ENCODE measurements around the gene RGL3.
"Not testable (repeated sequence)": the region's sequence is repeated elsewhere in the genome, so short reads cannot be mapped to it uniquely, and the experiment has no call there.

The RGL3 gene, protein sequence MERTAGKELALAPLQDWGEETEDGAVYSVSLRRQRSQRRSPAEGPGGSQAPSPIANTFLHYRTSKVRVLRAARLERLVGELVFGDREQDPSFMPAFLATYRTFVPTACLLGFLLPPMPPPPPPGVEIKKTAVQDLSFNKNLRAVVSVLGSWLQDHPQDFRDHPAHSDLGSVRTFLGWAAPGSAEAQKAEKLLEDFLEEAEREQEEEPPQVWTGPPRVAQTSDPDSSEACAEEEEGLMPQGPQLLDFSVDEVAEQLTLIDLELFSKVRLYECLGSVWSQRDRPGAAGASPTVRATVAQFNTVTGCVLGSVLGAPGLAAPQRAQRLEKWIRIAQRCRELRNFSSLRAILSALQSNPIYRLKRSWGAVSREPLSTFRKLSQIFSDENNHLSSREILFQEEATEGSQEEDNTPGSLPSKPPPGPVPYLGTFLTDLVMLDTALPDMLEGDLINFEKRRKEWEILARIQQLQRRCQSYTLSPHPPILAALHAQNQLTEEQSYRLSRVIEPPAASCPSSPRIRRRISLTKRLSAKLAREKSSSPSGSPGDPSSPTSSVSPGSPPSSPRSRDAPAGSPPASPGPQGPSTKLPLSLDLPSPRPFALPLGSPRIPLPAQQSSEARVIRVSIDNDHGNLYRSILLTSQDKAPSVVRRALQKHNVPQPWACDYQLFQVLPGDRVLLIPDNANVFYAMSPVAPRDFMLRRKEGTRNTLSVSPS

GRCh38 chr19:11418549-11419506, at the start of gene RGL3:
TSS of gene RGL3 (minus strand) at chr19:11419314. CDS start at chr19:11419278, 36 bp downstream.
- peak; percentile 44 for DNase-seq

GRCh38 chr19:11468266-11468845, 49.2 kb upstream of the RGL3 start:
- DNase-seq = not testable (repeated sequence)

DNA sequence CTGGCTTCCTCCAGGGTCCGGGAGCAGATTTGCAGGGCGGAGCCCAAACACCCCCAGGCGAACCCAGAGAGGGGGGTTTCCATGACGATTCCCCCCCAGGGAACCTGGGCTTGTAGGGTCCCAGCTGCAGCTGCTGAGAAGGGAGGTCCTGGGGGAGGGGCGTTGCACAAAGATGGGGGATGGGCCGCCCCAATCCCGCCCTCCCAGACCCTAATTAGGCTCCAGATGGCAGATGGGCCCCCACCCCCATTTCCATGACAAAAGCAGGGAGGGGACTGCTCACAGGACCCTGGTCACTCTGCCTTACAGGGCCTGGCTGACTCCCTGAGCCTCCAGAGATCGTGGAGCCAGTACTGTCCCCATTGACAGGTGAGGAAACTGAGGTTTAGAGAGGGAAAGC, 46.5 kb upstream of the RGL3 start:
- no peak for DNase-seq

GRCh38 chr19:11464333-11465265, 45.5 kb upstream of the RGL3 start:
- no peak for DNase-seq

DNA sequence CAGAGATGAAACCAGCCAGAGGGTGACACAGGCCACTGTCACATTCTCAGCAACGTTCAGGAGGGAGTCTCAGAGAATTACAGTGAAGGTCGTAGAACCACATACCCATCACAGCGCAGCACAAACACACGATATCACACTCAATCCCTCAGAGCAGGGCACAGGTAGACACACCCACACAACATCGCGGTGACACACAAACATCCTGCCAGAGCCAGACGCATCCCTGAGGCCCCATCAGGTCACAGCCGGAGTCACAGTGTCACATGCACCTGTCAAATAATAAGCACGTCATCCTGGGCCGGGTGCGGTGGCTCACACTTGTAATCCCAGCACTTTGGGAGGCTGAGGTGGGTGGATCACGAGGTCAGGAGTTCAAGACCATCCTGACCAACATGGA, 44.3 kb upstream of the RGL3 start:
- DNase-seq = no peak

GRCh38 chr19:11461453-11461852, 42.3 kb upstream of the RGL3 start:
- no peak for DNase-seq

GRCh38 chr19:11460207-11460606, 41.1 kb upstream of the RGL3 start:
- DNase-seq = no peak

GRCh38 chr19:11458912-11459311, 39.8 kb upstream of the RGL3 start:
- DNase-seq = not testable (repeated sequence)

DNA sequence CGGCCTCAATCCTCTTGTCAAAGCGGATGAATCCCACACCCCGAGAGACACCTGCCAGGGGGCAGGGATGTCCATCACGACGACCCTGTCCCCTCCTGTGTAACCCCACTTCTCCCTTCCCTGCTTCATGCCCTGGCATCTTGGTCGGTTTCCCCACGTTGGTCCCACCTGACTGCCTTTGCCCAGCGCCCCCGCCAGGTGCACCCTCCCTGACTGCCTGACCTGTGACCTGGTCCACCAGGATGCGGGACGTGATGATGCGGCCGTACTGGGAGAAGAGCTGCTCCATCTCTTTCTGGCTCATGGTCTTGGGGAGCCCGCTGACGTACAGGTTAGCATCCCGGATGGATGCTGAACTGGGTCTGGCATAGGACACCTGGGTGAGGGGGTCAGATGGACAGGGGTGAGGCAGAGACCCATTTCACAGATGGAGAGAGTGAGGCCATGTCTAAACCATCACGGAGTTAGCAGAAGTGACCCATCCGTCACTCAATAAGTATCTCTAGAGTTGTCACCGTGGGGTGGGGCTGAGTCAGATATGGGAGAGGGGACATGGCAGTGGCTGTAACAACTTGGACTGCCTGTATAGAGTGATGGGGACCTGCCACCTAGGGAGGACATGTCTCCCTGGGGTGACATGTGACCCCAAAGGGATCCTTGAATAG, 39.3 kb upstream of the RGL3 start:
- DNase-seq = no peak

GRCh38 chr19:11457831-11458230, 38.7 kb upstream of the RGL3 start:
- DNase-seq = no peak

DNA sequence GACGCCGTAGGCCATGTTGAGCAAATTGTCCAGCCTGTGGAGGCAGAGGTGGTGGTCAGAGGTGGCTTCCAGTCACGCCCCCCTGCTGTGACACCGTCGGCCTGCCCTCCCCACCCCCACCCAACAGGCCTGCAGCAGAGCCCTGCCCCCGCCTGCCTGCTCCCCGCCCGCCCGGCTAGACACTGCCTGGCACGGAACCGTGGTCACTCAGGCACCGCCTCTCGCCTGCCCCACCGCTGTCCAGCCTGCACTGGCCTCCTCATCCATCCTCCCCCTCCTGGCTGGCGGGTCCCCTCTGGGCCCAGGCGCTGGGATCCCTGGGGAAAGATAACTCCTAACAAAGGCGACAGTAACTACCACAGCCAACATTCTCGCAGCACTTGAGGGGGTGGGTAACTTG, 38.0 kb upstream of the RGL3 start:
- no peak for DNase-seq

DNA sequence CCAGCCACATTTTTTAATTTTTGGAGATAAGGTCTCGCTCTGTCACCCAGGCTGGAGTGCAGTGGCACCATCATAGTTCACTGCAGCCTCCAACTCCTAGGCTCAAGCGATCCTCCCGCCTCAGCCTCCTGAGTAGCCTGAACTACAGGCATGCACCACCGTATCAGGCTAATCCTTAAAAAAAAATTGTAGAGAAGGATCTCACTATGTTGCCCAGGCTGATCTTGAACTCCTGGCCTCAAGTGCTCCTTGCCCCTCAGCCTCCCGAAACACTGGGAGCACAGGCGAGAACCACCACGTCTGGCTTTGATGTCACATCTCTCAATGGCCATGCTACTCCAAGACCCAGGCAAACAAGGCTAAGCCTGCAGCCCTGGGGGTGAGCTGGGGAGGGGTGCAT, 37.5 kb upstream of the RGL3 start:
- DNase-seq = no peak

GRCh38 chr19:11455233-11455554, 36.1 kb upstream of the RGL3 start:
- DNase-seq = not testable (repeated sequence)

DNA sequence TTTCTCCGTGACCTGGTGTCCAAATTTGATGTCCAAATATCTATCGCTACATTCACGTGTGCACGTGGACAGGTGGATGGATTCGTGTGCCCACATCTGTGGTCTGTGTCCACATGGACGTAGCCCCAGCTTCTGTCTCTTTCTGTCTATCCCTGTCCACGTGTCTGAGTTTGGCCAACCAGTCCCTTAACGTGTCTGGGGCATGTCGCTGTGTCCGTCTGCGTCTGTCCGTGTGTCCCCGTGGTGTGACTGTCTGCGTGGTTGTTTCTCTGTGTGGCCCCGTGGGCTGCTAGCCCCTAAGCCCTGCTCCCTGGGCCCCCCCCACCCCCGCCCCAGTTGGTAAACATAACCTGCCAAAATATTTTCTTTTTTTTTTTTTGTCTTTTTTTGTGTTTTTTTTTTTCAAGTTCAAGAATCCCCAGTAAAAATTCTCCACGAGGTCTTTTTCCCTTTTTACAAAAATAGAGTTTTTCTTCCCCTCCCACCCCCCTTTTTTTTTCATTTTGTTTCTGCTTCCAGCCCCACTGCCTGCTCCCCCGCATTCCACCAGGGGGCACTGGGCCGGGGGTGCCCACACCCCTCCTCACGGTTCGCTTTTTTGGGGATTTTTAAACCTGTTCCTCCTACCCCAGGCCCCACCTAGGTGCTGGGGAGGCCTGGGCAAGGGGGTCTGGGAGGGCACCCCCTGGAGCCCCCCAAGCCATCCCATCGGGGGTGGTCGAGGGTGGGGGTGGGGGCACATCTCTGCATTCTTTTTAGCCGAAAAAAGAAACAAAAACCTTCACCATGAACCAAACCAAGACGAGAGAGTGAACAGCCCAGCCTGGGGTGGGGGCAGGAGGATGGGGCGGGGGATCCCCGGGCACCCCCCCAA, 34.6 kb upstream of the RGL3 start:
- DNase-seq = no peak

GRCh38 chr19:11452620-11453310, 33.7 kb upstream of the RGL3 start:
- no peak for DNase-seq

GRCh38 chr19:11451871-11452619, 32.9 kb upstream of the RGL3 start:
- no peak for DNase-seq

- DNase-seq = no peak
Measured at GRCh38 chr19:11451327-11451870, 32.3 kb upstream of the RGL3 start.

DNA sequence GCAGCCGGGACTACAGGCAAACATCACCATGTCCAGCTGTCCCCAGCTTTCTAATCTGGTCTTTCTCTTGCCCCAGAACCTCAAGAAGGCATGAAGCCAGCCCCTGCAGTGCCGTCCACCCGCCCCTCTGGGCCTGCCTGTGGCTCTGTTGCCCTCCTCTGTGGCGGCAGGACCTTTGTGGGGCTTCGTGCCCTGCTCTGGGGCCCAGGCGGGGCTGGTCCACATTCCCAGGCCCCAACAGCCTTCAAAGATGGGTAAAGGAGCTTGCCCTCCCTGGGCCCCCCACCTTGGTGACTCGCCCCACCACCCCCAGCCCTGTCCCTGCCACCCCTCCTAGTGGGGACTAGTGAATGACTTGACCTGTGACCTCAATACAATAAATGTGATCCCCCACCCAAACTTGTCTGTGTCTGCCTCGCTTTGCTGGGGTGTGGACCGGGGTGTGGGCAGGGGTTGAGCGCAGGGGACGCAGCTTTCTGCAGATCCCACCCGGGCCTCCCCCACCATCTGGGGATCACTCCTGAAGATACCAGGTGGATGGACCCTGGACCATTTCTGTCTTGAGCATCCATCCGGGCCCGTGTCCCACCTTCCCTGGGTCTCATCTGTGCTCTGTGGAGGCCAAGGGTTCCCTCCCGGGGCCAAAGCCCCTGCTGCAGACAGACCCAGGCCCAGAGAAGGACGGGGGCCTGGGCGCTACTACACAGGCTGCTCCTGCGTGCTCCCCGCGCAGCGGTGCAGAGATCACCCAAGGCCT, 31.6 kb upstream of the RGL3 start:
- no peak for DNase-seq

Measured in suppressor macrophage treated with lipopolysaccharide for 4 hours (primary cell).